ENCODE measurements around the gene TOMM40.
"Not testable (repeated sequence)": the region's sequence is repeated elsewhere in the genome, so short reads cannot be mapped to it uniquely, and the experiment has no call there.

TOMM40 gene

DNA sequence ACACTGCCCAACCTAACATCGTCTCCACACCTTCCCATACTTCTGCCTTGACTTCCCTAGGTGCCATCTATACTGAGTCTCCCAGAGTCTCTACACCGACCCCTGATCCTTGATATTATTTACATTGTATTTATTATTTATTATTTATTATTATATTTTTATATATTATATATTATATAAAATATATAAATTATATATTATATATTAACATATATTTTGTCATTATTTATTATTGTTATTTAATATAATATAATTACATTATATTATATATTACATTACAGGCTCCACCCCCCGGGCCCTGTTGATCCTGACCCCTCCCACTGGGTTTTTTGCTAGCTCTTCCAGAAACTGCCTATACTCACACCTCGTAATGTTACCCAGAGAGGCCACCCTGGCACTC lies 18.4 kb upstream of the TOMM40 start:
- no peak for DNase-seq

DNA sequence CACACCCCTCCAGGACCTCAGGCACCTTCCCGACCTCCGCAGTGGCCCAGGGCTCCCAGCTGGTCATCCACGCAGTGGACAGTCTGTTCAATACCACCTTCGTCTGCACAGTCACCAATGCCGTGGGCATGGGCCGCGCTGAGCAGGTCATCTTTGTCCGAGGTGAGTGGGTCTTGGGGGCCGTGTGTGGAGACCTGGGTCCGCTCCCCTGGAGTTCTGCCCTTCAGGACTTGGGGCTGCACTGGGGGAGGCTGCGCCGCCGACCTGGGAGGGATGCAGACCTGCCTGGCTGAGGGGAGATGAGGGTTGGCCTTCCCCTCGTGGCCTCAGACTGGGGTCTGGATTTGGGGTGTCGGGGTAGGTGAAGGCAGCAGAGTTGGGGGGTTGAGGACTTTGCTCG lies 16.7 kb upstream of the TOMM40 start:
- DNase-seq, result no peak

DNA sequence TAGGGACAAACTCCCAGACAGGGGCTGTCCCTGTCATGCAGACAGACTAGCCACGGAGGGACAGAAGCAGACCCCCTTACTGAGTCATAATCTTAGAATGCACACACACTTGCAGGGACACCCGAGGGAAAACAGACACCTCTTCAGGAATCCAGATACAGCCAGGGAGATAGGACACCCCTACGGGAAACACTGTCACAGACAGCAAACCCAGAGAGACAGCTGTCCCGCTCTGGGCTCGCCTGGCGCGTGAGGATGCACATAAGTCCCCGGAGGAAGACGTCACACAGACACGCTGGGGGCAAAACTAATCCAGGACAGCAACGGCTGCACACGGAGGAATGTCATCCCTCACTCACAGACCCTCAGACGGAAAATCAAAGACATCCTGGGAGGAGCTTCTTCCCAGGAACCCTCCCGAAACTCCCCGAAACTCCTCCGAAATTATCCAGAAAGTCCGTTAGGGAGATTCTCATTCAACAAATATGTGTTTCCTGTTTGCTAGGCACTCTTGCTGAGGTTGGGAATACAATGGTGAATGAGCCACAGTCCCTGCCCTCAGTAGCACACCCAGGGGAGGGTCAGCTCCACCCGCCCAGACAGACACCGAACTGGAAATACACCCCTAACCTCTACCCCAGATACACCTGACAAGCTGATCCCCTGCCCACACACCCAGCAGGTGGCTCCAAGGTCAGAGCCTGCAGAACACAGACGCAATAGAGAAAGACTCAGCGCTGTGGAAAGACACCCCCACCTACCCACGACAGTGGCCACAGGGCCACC lies 15.2 kb upstream of the TOMM40 start:
- no peak for DNase-seq

DNA sequence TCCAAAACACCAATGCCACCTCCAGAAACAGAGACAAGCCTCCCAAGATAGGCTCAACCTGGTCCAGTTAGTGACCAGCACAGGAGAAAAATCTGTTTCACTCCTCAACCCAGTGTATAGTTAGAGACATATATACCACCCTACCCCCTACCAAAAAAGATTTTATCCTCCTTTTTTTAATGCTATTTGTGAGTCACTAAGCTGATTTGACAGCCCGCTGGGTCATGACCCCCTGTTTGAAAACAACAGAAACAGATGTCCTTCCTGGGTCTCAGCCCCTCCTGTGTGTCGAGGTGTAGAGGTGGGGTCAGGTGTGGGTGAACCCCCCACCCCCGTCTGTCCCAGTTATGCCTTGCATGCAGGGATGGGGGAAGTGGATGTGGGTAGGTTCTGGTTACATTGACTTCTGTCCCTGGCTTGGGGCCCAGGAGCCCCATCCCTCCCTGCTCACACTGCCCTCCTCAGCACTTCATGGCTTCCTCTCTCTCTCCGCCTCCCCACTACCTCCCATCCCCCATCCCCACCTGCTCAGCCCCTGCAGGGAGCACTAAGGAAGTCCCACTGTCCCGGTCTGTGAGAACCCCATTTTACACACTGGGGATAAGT lies 14.0 kb upstream of the TOMM40 start:
- no peak for DNase-seq

DNA sequence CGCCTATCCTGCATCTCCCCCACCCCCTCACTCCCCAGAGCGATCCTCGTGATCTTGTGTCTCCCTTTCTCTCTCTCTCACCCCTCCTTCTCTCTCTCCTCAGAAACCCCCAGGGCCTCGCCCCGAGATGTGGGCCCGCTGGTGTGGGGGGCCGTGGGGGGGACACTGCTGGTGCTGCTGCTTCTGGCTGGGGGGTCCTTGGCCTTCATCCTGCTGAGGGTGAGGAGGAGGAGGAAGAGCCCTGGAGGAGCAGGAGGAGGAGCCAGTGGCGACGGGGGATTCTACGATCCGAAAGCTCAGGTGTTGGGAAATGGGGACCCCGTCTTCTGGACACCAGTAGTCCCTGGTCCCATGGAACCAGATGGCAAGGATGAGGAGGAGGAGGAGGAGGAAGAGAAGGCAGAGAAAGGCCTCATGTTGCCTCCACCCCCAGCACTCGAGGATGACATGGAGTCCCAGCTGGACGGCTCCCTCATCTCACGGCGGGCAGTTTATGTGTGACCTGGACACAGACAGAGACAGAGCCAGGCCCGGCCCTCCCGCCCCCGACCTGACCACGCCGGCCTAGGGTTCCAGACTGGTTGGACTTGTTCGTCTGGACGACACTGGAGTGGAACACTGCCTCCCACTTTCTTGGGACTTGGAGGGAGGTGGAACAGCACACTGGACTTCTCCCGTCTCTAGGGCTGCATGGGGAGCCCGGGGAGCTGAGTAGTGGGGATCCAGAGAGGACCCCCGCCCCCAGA lies 12.8 kb upstream of the TOMM40 start:
- no peak for DNase-seq

DNA sequence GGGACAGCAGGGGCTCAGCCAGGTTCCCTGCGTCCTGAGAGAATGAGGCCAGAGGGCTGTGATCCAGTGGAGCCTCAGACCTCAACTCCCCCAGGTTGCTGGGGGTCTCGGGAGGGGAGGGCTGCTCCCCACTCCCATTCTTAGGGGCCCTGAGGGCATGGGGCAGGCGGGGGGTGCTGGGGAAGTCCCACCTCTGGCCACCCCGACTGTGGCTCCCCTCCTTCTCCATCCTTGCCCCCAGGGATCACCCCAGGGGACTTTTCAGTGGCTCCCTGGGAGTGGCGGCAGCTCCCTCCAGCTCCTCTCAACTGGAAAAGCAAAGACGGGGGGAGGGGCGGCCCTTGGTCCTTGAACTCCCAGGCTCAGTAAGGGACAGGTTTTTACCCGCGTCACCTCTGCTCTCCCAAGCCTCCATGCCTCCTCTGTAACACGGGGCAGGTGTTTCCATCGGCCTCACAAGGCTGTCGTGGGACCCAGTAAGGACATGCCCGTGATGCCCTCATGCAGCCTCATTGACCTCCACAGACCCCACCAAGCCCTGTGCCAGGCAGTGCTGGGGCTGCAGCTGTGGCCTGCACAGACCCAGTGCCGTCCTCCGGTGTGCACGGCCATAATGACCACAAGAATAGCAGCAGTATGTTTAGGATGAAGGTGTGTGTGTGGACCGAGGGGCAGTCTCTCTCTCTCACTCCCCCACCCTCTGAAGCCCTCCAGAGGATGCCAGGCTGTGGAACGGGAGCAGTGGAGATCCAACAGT lies 11.6 kb upstream of the TOMM40 start:
- DNase-seq, result no peak

DNA sequence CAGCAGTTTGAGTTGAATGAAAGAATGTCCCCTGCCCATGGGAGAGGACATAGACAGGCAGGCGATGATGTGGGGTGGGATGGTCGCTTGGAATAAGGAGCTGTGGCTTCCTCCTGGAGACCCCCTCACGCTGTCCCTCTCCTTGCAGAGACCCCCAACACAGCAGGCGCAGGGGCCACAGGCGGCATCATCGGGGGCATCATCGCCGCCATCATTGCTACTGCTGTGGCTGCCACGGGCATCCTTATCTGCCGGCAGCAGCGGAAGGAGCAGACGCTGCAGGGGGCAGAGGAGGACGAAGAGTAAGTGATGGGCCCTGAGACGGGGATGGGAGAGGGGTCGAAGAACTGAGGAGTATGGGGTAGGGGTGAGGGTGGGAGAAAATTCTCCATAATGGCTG lies 9.0 kb upstream of the TOMM40 start:
- no peak for DNase-seq

DNA sequence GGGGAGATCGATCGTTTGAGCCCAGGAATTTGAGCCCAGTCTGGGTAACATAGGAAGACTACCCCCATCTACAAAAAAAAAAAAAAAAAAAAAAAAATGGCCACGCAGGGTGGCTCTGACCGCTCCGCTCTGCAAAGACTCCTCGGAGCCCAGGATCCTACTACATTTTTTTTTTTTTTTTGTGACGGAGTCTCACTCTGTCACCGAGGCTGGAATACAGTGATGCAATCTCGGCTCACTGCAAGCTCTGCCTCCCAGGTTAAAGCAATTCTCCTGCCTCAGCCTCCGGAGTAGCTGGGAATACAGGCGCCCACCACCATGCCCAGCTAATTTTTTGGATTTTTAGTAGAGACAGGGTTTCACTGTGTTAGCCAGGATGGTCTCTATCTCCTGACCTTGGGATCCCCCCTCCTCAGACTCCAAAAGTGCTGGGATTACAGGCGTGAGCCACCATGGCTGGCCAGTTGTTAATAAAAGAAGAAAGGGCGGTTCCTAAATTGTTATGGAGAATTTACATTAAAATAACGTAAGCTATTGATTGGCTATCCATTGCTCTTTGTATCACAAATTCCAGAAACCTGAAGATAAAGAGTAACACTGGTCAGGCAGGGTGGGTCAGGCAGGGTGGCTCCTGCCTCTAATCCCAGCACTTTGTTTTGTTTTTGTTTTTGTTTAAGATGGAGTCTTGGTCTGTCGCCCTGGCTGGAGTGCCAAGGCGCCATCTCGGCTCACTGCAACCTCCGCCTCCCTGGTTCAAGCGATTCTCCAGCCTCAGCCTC lies 8.2 kb upstream of the TOMM40 start:
- DNase-seq, result not testable (repeated sequence)

DNA sequence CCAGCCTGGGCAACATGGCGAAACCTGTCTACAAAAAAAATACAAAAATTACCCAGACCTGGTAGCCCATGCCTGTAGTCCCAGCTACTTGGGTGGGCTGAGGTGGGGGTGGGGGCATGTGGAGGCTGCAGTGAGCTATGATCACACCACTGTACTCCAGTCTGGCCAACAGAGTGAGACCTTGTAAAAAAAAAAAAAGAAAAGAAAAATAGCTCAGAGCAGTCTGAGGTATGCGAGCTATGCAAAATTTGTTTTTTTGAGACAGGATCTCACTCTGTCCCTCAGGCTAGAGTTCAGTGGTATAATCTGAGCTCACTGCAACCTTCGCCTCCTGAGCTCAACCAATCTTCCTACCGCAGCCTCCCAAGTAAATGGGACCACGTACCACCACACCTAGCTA lies 7.1 kb upstream of the TOMM40 start:
- DNase-seq, result no peak

DNA sequence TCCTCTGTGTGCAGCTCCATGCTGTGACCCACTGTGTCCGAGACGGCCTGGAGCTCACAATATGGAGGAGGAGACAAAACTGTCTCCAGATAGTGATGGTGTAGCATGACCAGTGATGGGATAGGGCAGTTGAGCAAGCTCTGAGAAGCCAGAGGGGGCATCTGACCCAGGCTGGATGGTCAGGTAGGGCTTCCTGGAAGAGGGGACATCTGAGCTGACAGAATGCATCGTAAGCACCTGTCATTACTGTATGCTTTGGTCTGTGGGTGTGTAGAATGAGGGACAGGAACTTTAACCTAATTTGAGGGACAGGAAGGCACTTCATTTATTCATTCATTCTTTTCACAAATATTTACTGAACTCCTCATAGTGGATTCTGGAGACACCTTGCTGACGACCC lies 6.5 kb upstream of the TOMM40 start:
- DNase-seq, result no peak

DNA sequence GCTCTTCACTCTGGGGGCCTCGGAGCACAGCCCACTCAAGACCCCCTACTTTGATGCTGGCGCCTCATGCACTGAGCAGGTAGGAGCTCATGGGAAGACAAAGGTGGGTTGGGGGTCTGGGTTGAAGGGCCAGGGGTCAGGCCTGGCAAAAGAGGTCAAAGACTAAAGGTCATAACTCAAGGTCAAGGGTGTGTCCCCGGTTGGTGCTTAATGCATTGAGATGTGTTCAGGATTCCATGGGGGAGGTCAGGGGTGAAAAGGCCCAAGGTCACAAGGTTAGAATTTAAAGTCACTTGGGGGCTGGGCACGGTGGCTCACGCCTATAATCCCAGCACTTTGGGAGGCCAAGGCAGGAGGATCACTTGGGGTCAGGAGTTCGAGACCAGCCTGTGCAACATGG lies 4.9 kb upstream of the TOMM40 start:
- no peak for DNase-seq

DNA sequence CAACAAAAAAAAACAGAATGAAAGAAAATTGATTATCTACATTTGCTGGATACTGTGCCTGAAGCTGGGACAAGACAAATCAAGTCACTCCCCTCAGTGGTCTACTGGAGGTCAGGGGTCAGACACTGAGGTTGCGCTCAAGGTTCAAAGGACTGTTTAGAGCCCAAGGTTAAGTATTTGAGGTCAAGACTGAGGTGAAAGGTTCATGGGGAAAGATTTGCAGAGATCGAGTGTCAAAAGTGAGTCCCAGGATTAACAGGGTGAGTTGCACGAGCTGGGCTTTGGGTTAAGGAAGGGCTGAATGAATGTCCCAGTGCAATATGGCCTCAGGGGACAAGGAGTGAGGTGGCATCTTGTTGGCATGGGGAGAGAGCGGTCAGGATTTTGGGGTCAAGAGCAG lies 3.4 kb upstream of the TOMM40 start:
- no peak for DNase-seq

DNA sequence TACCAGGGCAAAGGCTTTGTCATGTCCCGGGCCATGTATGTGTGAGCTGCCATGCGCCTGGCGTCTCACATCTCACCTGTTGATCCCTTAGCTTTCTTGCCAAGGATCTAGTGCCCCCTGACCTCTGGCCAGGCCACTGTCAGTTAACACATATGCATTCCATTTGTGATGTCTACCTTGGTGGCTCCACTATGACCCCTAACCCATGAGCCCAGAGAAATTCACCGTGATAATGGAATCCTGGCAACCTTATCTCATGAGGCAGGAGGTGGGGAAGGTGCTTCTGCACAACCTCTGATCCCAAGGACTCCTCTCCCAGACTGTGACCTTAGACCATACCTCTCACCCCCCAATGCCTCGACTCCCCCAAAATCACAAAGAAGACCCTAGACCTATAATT lies 2.7 kb upstream of the TOMM40 start:
- DNase-seq, result not testable (repeated sequence)

DNA sequence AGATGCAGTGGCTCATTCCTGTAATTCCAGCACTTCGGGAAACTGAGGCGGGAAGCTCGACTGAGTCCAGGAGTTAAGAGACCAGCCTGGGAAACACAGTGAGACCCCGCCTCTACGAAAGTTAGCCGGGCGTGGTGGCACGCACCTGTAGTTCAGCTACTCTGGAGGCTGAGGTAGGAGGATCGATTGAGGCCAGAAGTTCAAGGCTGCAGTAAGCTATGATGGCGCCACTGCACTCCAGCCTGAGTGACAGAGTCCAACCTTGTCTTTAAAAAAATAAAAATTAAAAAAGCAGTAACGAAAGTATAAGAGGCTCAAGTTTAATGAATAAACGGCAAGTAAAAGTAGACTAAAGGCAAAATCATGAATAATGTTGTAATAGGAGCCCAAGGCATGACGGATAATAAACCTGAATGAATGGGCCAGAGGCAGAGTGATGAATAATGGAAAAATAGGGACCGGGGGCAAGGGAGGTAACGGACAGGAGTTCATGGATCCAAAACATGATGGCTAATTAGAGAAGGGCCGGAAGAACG lies 1.2 kb upstream of the TOMM40 start:
- no peak for DNase-seq

DNA sequence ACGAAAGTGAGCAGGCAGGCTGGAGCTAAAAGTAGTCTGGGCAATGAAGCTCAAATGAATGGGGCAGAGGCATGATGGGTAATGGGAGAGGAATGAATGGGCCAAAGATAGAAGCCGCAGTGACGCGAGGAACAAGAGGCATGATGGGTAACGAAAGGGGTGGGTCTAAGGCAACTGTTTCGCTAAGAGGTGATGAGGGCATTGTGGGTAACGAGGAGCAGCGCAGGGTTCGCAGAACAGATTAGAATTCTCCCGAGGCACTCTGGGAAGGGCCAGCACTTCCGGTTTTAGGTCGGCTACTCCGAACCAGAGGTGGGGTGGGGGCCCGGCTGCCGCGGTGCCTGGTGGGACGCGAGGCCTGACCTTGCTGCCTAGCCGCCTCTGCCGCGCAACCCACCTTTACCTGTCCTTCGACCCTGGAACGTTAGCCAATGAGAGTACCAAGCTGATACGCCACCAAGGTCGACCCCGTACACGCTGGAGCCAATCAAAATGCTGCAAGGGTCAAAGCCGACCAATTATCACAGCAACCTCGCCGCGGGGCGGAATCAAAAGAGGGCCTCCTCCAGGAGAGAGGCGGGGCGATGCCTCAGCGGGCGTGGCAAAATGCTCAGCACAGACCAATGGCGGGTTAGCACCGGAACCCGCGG lies 563 bp upstream of the TOMM40 start:
- peak; percentile 100 for DNase-seq

DNA sequence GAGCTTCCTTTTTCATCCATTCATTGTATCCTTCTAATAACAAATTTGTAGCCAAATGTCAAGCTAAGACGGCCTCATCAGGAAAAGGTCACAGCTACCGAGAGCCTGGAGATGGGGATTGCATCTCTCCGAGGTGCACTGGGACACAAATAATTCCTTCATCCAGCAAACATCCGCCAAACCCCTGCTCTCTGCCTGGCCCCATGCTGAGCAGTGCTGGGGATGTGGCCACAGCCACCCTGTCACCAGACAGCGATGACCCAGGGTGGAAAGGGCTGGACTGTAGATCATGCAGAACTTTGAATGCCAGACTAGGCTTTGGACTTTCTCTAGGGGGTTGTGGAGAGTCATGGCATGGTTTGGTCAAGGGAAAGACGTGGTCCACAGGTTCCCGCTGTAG lies 1.9 kb downstream of the TOMM40 start:
- DNase-seq, result no peak

DNA sequence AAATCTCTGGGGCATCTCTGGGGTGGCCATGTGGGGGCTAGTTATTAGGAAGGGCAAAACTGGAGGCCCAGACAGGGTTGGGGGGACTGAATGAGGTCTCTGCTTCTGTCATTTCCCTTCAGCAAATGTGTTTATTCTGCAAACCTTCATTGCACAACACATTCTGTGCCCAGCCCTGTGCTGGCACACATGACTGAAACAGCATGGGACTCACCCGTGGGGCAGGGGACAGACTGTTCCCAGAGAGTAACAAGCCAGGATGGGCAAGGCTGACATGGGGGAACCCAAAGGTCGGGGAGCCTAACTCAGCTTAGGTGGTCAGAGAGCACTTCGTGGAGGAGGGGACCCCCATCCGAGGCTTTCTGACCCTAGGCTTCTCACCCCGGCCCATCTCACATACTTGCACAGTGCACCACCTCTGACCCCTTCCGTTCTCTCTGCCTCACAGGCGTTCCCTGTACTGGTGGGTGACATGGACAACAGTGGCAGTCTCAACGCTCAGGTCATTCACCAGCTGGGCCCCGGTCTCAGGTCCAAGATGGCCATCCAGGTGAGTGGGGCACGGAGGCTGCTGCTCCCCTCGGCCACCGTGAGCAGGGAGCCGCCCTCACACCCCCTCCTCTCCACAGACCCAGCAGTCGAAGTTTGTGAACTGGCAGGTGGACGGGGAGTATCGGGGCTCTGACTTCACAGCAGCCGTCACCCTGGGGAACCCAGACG lies 2.4 kb downstream of the TOMM40 start:
- DNase-seq, result no peak

DNA sequence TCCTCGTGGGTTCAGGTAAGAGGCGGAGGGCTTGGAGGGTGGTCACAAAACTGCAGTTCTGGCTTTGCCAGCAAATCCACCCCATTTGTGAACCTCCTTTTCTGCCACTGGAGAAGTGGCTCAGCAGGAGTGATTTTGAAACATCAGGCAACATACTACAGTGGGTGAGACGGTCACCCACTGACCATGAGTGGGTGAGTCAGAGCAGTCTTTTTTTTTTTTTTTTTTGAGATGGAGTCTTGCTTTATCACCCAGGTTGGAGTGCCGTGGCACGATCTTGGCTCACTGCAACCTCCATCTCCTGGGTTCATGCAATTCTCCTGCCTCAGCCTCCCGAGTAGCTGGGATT lies 3.0 kb downstream of the TOMM40 start:
- no peak for DNase-seq

DNA sequence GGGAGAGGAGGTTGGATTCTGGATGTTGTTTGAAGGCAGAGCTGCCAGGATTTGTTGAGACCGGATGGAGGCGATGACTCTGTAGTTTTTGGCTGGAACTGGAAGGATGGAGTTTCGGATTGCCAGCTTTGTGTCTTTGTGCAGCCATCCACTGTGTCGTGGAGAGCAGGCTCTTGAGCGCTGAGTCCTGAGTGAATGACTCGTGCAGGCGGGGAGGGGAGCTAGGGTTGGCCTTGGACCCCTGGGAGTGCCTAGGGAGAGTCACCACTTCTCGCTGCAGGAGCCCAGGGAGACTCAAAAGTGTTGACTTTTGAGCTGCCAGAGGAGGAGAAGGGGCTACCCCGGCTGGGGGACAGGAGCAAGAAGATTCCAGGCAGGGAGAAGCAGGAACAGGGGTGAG lies 3.9 kb downstream of the TOMM40 start:
- DNase-seq, result no peak

DNA sequence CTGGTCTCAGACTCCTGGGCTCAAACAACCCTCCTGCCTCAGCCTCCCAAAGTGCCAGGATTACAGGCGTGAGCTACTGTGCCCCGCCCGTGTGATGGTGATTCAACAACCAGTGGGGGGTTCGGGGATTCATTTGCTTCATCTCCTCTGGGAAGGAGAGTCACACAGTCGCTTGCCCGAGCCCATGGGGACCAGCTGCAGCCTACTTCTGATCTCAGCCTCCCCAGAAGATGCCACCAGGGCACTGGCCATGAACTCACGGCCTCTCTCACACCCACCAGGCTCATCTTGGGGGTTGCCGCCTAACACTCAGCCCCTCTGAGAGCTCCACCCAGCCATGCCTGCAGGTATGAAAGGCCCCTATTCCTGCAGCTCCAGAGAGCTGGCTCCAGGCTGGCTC lies 6.8 kb downstream of the TOMM40 start:
- DNase-seq, result no peak

All from OCI-M1 (cell line).